NB4 (cell line): ENCODE results near the gene C15orf62.

Experiments used
- DNase-seq: peaks from one replicate; pipeline ENCODE4 v3.0.0; 2010; ENCODE audit warnings: low read depth
- H3K4me3 ChIP-seq: one replicate; pipeline ENCODE4 v1.5.1; 2011; ENCODE audit warnings: mild to moderate bottlenecking, low read depth, low read length, moderate library complexity
- MYC ChIP-seq: IDR thresholded peaks from 2 replicates; pipeline ENCODE4 v1.6.1; 2011; ENCODE audit warnings: low read depth, low read length
- POLR2A ChIP-seq: IDR thresholded peaks from 2 replicates; pipeline ENCODE4 v1.6.1; 2011; ENCODE audit warnings: mild to moderate bottlenecking; ENCODE audit not compliant: insufficient read length; ENCODE audit errors: extremely low read depth
- TF ChIP-seq, protein P1 (sequence below): IDR thresholded peaks from 2 replicates; pipeline ENCODE4 v1.6.1; 2011; ENCODE audit warnings: low read depth, low read length
- TF ChIP-seq, protein P2 (sequence below): IDR thresholded peaks from one replicate; pipeline ENCODE4 v1.5.1; 2012; ENCODE audit warnings: low read depth, low read length

Gene C15orf62

DNA sequence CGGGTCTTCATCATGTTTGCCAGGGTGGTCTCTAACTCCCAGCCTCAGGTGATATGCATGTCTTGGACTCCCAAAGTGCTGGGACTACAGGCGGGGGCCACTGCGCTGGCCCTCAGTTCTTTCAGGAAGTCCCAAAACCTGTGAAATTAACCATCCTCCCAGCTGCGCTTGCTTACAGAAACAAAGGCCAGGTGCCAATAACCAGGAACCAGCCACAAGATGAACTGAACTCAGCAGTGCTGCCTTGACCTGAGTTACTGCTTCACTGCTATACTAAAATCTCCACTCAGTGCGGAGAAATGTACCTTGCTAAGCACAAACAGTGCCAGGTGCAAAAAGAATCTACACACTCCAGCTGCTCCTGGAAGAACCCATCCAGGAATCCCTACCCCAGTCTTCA, 9.8 kb upstream of the C15orf62 start:
- no peak overlapping the region for H3K4me3 ChIP-seq
- TF ChIP-seq, protein P1, sequence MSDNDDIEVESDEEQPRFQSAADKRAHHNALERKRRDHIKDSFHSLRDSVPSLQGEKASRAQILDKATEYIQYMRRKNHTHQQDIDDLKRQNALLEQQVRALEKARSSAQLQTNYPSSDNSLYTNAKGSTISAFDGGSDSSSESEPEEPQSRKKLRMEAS, result no peak
- TF ChIP-seq, protein P2, sequence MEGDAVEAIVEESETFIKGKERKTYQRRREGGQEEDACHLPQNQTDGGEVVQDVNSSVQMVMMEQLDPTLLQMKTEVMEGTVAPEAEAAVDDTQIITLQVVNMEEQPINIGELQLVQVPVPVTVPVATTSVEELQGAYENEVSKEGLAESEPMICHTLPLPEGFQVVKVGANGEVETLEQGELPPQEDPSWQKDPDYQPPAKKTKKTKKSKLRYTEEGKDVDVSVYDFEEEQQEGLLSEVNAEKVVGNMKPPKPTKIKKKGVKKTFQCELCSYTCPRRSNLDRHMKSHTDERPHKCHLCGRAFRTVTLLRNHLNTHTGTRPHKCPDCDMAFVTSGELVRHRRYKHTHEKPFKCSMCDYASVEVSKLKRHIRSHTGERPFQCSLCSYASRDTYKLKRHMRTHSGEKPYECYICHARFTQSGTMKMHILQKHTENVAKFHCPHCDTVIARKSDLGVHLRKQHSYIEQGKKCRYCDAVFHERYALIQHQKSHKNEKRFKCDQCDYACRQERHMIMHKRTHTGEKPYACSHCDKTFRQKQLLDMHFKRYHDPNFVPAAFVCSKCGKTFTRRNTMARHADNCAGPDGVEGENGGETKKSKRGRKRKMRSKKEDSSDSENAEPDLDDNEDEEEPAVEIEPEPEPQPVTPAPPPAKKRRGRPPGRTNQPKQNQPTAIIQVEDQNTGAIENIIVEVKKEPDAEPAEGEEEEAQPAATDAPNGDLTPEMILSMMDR, result no peak
- no peak for DNase-seq

DNA sequence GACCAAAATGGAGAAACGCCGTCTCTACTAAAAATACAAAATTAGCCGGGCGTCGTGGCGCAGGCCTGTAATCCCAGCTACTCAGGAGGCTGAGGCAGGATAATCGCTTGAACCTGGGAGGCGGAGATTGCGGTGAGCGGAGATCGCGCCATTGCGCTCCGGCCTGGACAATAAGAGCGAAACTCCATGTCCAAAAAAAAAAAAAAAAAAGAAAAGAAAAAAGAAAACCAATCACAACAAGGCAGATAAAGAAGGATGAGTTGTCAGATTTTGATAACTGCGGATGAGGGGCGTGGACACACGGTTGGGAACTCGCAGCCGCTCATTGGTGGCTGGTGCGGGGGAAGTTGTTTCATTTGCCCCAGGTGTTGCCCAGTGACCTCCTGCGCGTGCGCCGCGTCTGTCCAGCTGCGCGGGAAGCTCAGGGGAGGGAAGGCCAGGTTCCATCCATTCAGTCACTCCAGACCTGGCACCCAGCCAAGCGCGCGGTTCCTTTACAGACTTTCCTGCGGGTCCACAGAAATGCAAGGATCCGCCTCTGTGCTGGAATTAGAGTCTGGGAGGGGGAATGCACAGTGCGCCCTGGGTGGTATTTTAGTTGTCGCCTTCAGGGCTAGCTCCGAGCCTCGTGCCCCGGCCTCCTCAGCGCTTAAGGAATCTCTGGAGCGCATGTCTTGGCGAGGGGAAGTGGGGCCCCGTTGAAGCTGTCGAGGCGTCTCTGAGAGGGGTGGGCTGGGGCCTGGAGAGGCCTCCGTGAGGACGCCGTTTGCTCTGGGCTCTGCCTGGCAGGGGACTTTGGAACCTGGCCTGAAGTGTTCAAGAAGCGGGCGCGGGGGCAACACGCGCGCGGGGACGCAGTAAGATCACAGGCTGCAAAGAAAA, 6.6 kb upstream of the C15orf62 start:
- peak overlapping the region; percentile 63 for H3K4me3 ChIP-seq
- TF ChIP-seq POLR2A (no peak), MYC (no peak)
- TF ChIP-seq, protein P2, result no peak
- TF ChIP-seq, protein P1, result no peak
- DNase-seq, result no peak

DNA sequence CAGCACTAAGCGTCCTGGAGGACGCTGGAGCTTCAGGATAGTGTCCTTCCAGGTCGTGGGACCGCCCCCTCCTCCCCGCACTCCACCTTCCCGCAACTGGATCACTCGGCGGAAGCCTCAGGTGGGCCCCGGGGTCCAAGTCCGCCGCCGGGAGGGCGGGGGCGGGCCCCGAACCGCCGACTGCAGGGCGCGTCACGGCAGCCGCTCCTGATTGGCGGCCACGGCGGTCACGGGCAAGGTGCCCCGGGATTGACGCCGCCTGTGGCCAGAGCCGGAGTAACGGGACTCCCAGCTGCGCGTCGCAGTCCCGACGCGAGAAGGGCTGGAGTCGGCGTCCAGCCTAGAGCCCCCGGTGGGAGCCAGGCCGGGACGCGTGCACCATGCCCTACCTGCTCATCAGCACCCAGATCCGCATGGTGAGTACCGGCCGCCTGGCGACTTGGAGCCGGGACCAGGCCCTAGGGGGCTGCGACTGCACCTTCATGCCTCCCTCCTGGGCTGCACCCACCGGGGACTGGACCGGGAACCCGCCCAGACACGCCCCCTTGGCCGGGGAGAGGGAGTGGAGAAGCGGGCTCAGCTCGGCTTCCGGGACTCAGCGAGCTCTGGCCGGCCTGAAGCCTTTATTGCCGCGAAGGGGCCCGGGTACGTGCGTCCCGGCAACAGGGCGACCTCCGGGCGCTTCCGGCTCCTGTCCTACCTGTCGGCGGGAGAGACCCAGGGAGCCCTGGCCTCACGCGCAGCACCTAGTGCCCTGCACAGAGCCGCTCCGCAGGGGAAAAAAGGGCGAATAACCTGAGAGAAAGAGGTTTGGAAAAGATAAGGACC, 5.8 kb upstream of the C15orf62 start, which contains the start of gene GCHFR:
GCHFR (plus strand) TSS at position 268 of the 828 bp plus-strand sequence; CDS start at position 381, 113 bp downstream.
- peak within 1 kb of the TSS; percentile 63 for H3K4me3 ChIP-seq
- peak; percentile 80 for DNase-seq
- TF ChIP-seq, protein P2, result peak; percentile 18
- TF ChIP-seq POLR2A (peak; percentile 76), MYC (peak; percentile 24; the same call in 1 of the 2 replicates)
- TF ChIP-seq, protein P1, result no peak

DNA sequence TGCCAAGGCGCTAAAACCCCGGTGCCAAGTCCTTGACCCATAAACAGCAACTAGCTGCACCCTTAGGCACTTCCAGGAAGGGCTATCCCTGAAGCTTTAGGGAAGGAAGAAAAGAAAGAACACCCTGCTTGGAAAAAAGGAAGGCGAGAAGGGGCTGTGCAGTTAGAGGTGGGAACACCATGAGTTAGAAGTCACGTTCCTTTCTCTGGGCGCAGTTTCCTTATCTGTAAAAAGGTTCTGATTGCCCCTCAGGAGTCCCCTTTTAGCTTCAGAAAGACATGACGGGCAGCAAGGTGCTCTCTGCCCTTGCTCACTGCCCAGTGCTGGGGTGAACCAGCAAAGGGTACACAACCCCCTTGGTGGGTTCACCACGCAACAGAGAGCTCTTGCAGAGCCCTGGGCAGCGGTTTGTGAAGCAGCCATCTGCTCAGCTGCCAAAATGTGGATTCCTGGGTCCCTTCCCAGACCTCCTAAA, 5.1 kb upstream of the C15orf62 start:
- peak overlapping the region; percentile 63 for H3K4me3 ChIP-seq
- TF ChIP-seq, protein P1, result peak; percentile 33; the same call in 1 of the 2 replicates
- TF ChIP-seq POLR2A, result no peak
- peak; percentile 42 for DNase-seq

DNA sequence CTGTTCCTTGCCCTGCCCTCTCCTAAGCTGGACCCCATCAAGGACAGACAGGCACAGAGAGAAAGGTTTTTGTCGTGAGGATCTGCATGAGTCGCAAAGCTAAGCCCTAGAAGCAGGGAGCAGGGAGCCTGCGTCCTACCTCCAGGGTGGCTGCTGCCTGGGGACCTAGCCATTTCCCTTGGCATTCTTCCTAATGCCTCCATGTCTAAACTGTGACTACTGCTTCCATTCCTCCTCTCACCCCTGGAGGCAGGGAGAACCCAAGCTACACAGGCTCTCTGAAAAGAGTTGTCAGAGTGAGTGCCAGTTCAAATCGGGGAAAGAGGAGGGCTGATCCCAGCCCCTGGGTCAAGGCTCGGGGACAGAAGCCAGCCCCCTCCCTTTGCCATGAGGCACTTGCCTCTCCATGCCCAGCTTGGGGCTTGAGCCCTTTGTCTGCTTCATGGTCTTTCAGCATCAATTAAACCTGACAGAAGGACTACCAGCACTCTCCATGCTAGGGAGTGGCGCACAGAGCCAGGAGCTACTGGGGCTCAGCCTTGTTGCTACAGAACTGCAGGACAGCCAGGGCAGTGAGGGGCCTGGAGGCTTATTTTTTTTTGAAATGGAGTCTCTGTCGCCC, 3.5 kb upstream of the C15orf62 start:
- no peak overlapping the region for H3K4me3 ChIP-seq
- DNase-seq, result no peak
- TF ChIP-seq POLR2A, result no peak
- TF ChIP-seq, protein P1, result no peak
- no peak for TF ChIP-seq MYC
- TF ChIP-seq, protein P2, result no peak
